Naive thymus-derived CD4-positive, alpha-beta T cell (primary cell): ENCODE measurements around the gene TSPAN4. TPM values are rescaled to one million over a fixed set of nuclear protein-coding genes. Genes with fewer than 3 reads are reported as not detected.

ENCODE experiments used
- ATAC-seq: fragments of 150-1000 bp; cut with Tn5 transposase; 2 replicates; pipeline ENCODE4 v1.10.0; 2021; ENCODE audit warnings: mild to moderate bottlenecking, moderate library complexity
- CTCF ChIA-PET: fragments of 350-600 bp; sonication (Branson Sonifier 250); formaldehyde crosslinking; loops from one replicate; lab custom pipeline; 2021; ENCODE audit warnings: antibody characterized with exemption; lab: Charles Lee
- POLR2A ChIA-PET: fragments of 350-600 bp; sonication (Branson Sonifier 250); formaldehyde crosslinking; loops from one replicate; lab custom pipeline; 2021; ENCODE audit warnings: antibody characterized with exemption, inconsistent platforms; lab: Charles Lee
- DNase-seq, 9 donors: peaks; one replicate each; pipeline versions ENCODE4 v3.0.0 to v3.0.0-alpha.2; 2020 to 2022; ENCODE audit warnings: mixed read lengths in 1 of 9
- H3K27ac ChIP-seq: one replicate; pipeline ENCODE4 v1.7.0; 2013; ENCODE audit warnings: mild to moderate bottlenecking, low read depth, low read length, moderate library complexity
- H3K27me3 ChIP-seq, 2 donors: one replicate each; pipeline ENCODE4 v1.7.0; 2013; ENCODE audit warnings: low read length in 2 of 2, mild to moderate bottlenecking in 2 of 2, moderate library complexity in 2 of 2; ENCODE audit not compliant: control insufficient read depth in 2 of 2, insufficient read depth in 2 of 2
- H3K36me3 ChIP-seq, 3 experiments: 1 replicate in 2 of 3; 2 replicates in 1 of 3; pipeline ENCODE4 v1.7.0; 2013; ENCODE audit warnings: low read length in 3 of 3, mild to moderate bottlenecking in 3 of 3, moderate library complexity in 1 of 3; ENCODE audit not compliant: insufficient read depth in 3 of 3, control insufficient read depth in 2 of 3
- H3K4me1 ChIP-seq, 2 donors: one replicate each; pipeline ENCODE4 v1.7.0; 2013; ENCODE audit warnings: low read length in 2 of 2, mild to moderate bottlenecking in 2 of 2, moderate library complexity in 1 of 2; ENCODE audit not compliant: control insufficient read depth in 2 of 2, insufficient read depth in 2 of 2
- H3K4me3 ChIP-seq: 2 replicates; pipeline ENCODE4 v1.7.0; 2013; ENCODE audit warnings: mild to moderate bottlenecking, low read length
- H3K9me3 ChIP-seq, 3 experiments: 1 replicate in 2 of 3; 2 replicates in 1 of 3; pipeline ENCODE4 v1.7.0; 2013; ENCODE audit warnings: low read length in 3 of 3; ENCODE audit not compliant: control insufficient read depth in 2 of 3
- H3K27ac Mint-ChIP-seq, 9 donors: one replicate each; pipeline ENCODE4 v1.8.0; 2020 to 2022; ENCODE audit warnings: mixed read lengths in 9 of 9, mild to moderate bottlenecking in 8 of 9, moderate library complexity in 5 of 9, inconsistent platforms in 2 of 9
- H3K27me3 Mint-ChIP-seq, 5 donors: one replicate each; pipeline ENCODE4 v1.8.0; 2021 to 2022; ENCODE audit warnings: mixed read lengths in 5 of 5, mild to moderate bottlenecking in 1 of 5
- H3K36me3 Mint-ChIP-seq, 5 donors: one replicate each; pipeline ENCODE4 v1.8.0; 2020 to 2022; ENCODE audit warnings: mixed read lengths in 5 of 5, mild to moderate bottlenecking in 3 of 5, inconsistent platforms in 1 of 5
- H3K4me1 Mint-ChIP-seq, 7 donors: one replicate each; pipeline ENCODE4 v1.8.0; 2020 to 2022; ENCODE audit warnings: mixed read lengths in 7 of 7, mild to moderate bottlenecking in 3 of 7, inconsistent platforms in 1 of 7
- H3K4me3 Mint-ChIP-seq, 10 donors: one replicate each; pipeline ENCODE4 v1.8.0; 2020 to 2022; ENCODE audit warnings: mild to moderate bottlenecking in 10 of 10, mixed read lengths in 10 of 10, moderate library complexity in 6 of 10, inconsistent platforms in 2 of 10
- H3K9me3 Mint-ChIP-seq, 11 donors: one replicate each; pipeline ENCODE4 v1.8.0; 2020 to 2022; ENCODE audit warnings: mixed read lengths in 11 of 11, mild to moderate bottlenecking in 4 of 11, inconsistent platforms in 1 of 11, moderate library complexity in 1 of 11
- intact Hi-C, 2 donors: fragments of 100-400 bp; cut with micrococcal nuclease; formaldehyde crosslinking; loops; one replicate each; pipeline ENCODE4 v1.15.1; 2023
- polyA plus RNA-seq, 2 donors: library from polyadenylated mRNA; unstranded; fragments of 300-500 nt; fragmentation: Illumina TruSeq; gene quantifications; one replicate each; pipeline ENCODE4 v1.2.3, GENCODE V29; 2021
- total RNA-seq, 6 experiments: library from RNA in 5 of 6; stranded (reverse) in 5 of 6; gene quantifications; 1 replicate in 5 of 6; 2 replicates in 1 of 6; pipeline ENCODE4 v1.2.3 and lab custom pipeline; 2021 to 2026

Gene TSPAN4
- total and polyA plus RNA-seq, 7 experiments from 2014 or later, result 4.1 to 12.6 (median 5.7) TPM

DNA sequence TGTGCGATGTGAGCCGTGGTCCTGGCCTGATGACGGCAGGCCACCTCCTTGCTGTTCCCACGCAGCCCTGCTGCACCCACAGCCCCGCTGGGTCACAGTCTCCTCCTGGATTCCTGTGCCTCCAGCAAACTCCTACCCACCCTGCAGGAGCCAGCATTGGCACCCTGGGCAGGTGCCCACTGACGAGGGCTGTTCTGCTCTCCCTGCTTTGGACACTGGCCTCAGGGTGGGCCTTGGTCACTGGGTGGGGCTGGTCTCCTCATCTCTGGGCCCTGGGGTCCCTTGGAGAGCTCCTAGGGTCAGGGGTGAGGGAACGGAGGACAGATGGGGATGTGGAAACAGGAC, 12.7 kb downstream of the TSPAN4 start:
- Mint-ChIP-seq H3K36me3 (no peaks in the 10 kb centered on the region), H3K27ac (no peak overlapping the region), H3K4me1 (peaks cover 0 to 9% (median 0%) of the 10 kb centered on the region in 7 donors), H3K9me3 (no peaks in the 10 kb centered on the region), H3K27me3 (no peaks in the 10 kb centered on the region), H3K4me3 (no peak overlapping the region)
- no peak for DNase-seq
- ChIA-PET POLR2A (no interaction called here), CTCF (no interaction called here)
- Histone ChIP-seq H3K4me1 (no peaks in the 10 kb centered on the region), H3K4me3 (no peak overlapping the region), H3K36me3 (no peaks in the 10 kb centered on the region), H3K27me3 (no peaks in the 10 kb centered on the region), H3K27ac (no peak overlapping the region), H3K9me3 (no peaks in the 10 kb centered on the region)
- no peak for ATAC-seq
- intact Hi-C loops, result no loop called here

DNA sequence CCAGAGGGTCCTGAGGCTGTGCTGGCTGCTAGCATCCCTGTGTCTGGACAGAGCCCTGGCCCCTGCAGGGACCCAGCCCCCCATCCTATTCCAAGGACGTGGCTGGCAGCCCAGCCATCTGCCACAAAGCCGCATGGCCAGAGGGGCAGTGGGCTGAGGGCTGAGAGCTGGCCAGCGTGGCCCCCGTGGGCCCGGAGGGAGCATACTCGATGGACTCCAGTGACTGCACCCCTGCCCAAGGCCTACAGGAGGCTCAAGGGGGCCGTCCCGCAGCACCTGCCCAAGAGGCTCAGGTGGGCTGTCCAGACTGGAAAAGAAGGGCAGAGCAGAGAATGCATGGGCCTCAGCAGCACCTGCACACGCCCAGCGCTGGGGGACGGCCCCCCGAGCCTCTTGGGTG, 13.1 kb downstream of the TSPAN4 start:
- Mint-ChIP-seq H3K27me3 (no peaks in the 10 kb centered on the region), H3K27ac (no peak overlapping the region), H3K4me3 (no peak overlapping the region), H3K9me3 (no peaks in the 10 kb centered on the region), H3K36me3 (no peaks in the 10 kb centered on the region), H3K4me1 (peaks cover 0 to 9% (median 0%) of the 10 kb centered on the region in 7 donors)
- H3K9me3 ChIP-seq, result no peaks in the 10 kb centered on the region
- no peak overlapping the region for H3K4me3 ChIP-seq
- no peaks in the 10 kb centered on the region for H3K36me3 ChIP-seq
- H3K27me3 ChIP-seq, result no peaks in the 10 kb centered on the region
- no peak overlapping the region for H3K27ac ChIP-seq
- DNase-seq (no peak), ATAC-seq (no peak)
- H3K4me1 ChIP-seq, result no peaks in the 10 kb centered on the region
- CTCF ChIA-PET, result no interaction called here
- POLR2A ChIA-PET, result interaction anchor here (0.5 kb wide), 1 partner anchor 17 kb away, joined by 4 read pairs; no protein-coding TSS in a partner anchor
- intact Hi-C loops, result no loop called here

DNA sequence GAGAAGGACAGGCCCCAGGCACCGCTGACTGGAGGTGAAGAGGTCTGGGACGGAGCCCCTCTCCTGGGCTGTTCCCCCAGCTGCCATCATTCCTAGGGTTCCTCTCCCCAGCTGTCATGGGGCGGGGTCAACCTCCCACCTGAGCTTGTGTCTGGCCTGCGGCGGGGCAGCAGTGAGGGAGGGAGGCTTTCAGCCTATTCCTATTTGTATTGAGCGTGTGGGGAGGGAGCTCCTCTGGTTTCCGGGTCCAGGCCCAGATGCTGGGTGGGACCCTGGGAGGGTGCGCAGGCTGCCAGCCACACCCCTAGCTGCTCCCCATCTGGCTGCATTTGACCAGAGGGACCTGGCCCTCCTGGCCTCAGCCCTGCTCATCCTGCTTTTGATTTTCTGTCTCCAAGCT, 13.7 kb downstream of the TSPAN4 start:
- CTCF ChIA-PET, result no interaction called here

DNA sequence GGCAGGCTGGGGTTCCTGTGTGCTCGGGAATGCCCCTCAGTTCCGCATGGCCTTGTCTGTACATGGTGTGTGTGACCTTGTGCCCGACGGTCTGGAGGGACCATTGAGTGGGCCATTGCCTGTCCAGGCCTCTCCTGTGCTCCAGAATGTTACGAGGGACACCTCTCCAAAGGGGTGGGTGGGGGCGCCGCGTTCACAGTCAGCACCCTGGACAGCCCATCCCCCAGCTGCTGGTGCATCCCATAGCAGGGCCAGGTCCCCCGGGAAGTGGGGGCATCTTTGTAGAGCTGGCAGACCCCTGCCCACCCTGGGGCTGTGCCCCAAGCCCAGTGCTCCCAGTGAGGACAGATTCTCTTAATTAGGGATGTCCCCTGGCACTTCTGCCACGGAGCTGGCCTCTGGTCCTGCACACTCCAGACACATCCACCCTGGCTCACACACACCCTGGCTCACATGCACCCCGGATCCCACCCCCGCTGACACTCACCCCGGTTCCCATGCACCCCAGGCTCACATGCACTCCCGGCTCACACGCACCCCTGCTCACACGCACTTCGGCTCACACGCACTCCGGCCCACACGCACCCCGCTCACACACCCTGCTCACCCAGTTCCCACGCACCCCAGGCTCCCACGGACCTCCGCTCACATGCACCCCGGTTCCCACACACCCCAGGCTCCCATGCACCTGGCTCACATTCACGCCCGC, 15.6 kb downstream of the TSPAN4 start:
- no peak for DNase-seq
- Mint-ChIP-seq H3K4me1 (peaks cover 0 to 13% (median 0%) of the 10 kb centered on the region in 7 donors), H3K27me3 (no peaks in the 10 kb centered on the region), H3K4me3 (no peak overlapping the region), H3K36me3 (no peaks in the 10 kb centered on the region), H3K9me3 (no peaks in the 10 kb centered on the region), H3K27ac (no peak overlapping the region)
- Histone ChIP-seq H3K4me3 (no peak overlapping the region), H3K27ac (no peak overlapping the region), H3K4me1 (no peaks in the 10 kb centered on the region), H3K27me3 (no peaks in the 10 kb centered on the region), H3K9me3 (no peaks in the 10 kb centered on the region), H3K36me3 (no peaks in the 10 kb centered on the region)
- no peak for ATAC-seq
- POLR2A ChIA-PET, result no interaction called here
- CTCF ChIA-PET, result interaction anchor here (0.8 kb wide), 1 partner anchor 10 kb away, joined by 3 read pairs; no protein-coding TSS in a partner anchor
- intact Hi-C loops, result no loop called here

More for the DNA sequence above, 13.7 kb downstream of the TSPAN4 start:
- POLR2A ChIA-PET, result interaction anchor here (0.5 kb wide), 1 partner anchor 18 kb away, joined by 4 read pairs; no protein-coding TSS in a partner anchor
- Mint-ChIP-seq H3K27me3 (no peaks in the 10 kb centered on the region), H3K4me1 (peaks cover 0 to 9% (median 0%) of the 10 kb centered on the region in 7 donors), H3K27ac (peak overlapping the region in 1 of 9 donors; percentile 46), H3K36me3 (no peaks in the 10 kb centered on the region), H3K9me3 (no peaks in the 10 kb centered on the region), H3K4me3 (no peak overlapping the region)
- ATAC-seq (no peak), DNase-seq (no peak)
- intact Hi-C loops, result no loop called here
- Histone ChIP-seq H3K4me1 (no peaks in the 10 kb centered on the region), H3K9me3 (no peaks in the 10 kb centered on the region), H3K27ac (no peak overlapping the region), H3K4me3 (no peak overlapping the region), H3K36me3 (no peaks in the 10 kb centered on the region), H3K27me3 (no peaks in the 10 kb centered on the region)

DNA sequence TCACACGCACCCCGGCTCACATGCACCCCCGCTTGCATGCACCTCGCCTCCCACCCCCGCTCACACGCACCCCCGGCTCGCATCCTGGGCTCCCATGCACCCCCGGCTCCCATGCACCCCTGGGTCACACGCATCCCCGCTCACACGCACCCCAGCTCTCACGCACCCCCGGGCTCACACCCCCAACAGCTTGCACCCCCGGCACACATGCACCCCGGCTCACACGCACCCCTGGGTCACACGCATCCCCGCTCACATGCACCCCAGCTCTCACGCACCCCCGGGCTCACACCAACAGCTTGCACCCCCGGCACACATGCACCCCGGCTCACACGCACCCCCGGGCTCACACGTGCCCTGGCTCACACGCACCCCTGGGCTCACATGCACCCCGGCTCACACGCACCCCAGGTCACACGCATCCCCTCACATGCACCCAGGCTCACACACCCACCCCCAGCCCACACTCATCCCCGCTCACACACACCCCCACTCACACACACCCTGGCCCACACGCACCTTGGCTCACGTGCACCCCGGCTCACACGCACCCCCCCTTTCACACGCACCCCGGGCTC, 16.2 kb downstream of the TSPAN4 start:
- DNase-seq, result no peak
- no peaks in the 10 kb centered on the region for H3K4me1 ChIP-seq
- H3K36me3 ChIP-seq, result no peaks in the 10 kb centered on the region
- Mint-ChIP-seq H3K9me3 (no peaks in the 10 kb centered on the region), H3K4me3 (no peak overlapping the region), H3K27me3 (no peaks in the 10 kb centered on the region), H3K36me3 (no peaks in the 10 kb centered on the region), H3K4me1 (peaks cover 0 to 13% (median 0%) of the 10 kb centered on the region in 7 donors), H3K27ac (no peak overlapping the region)
- ChIA-PET CTCF (interaction anchor here (0.8 kb wide), 1 partner anchor 10 kb away, joined by 3 read pairs; no protein-coding TSS in a partner anchor), POLR2A (interaction anchor here (0.5 kb wide), 1 partner anchor 36 kb away, joined by 3 read pairs; no protein-coding TSS in a partner anchor)
- no peak overlapping the region for H3K27ac ChIP-seq
- no peaks in the 10 kb centered on the region for H3K9me3 ChIP-seq
- ATAC-seq, result no peak
- no peak overlapping the region for H3K4me3 ChIP-seq
- H3K27me3 ChIP-seq, result no peaks in the 10 kb centered on the region
- intact Hi-C loops, result no loop called here

DNA sequence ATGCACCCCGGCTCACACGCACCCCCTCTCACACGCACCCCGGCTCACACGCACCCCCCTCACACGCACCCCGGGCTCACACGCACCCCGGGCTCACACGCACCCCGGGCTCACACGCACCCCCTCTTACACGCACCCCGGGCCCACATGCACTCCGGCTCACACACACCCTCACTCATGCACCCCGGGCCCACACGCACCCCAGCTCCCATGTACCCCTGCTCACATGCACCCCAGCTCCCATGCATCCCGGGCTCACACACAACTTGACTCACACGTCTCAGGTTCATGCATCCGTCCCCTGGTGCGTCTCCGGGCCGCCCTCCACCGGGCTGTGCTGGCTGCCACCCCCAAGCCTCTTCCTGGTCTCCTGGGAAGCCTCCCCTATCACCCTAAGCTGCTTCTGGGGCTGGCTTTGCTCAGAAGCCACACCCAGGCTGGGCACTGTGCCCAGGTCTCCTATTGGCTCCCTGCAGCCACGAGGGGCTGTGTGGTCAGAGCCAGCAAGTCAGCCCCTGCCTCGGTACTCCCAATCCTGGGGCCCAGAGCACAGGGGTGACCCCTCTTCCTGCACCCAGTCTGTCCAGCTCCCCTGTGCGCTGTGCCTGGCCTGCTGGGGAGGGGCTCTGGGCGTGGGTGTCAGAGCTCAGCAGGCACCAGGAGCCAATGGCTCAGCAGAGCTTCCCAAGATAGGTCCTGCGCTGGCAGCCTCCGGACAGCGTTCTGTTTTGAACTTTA, 16.9 kb downstream of the TSPAN4 start:
- H3K9me3 ChIP-seq, result no peaks in the 10 kb centered on the region
- H3K9me3 Mint-ChIP-seq, result no peaks in the 10 kb centered on the region
- no peak overlapping the region for H3K4me3 Mint-ChIP-seq
- no peaks in the 10 kb centered on the region for H3K27me3 ChIP-seq
- ChIA-PET POLR2A (interaction anchor here (0.5 to 0.7 kb wide), 2 partner anchors 16 to 37 kb away, joined by 3 read pairs; partner anchors contain the start of gene TSPAN4), CTCF (no interaction called here)
- no peaks in the 10 kb centered on the region for H3K27me3 Mint-ChIP-seq
- H3K4me1 ChIP-seq, result no peaks in the 10 kb centered on the region
- H3K36me3 ChIP-seq, result no peaks in the 10 kb centered on the region
- H3K27ac Mint-ChIP-seq, result no peak overlapping the region
- ATAC-seq (no peak), DNase-seq (no peak)
- H3K4me3 ChIP-seq, result no peak overlapping the region
- H3K4me1 Mint-ChIP-seq, result peaks cover 0 to 13% (median 0%) of the 10 kb centered on the region in 7 donors
- no peak overlapping the region for H3K27ac ChIP-seq
- H3K36me3 Mint-ChIP-seq, result no peaks in the 10 kb centered on the region
- intact Hi-C loops, result no loop called here
